SK-N-SH (cell line): Measurements from ENCODE around the gene SDK1. TPM values are rescaled to one million over a fixed set of nuclear protein-coding genes. Genes with fewer than 3 reads are reported as not detected.

Source experiments
- CTCF ChIA-PET: fragments of 300-600, 350-600 bp; formaldehyde crosslinking; extraction: SDS; loops from one replicate; lab custom pipeline; 2021; lab: Yijun Ruan, JAX
- POLR2A ChIA-PET: fragments of 350-600 bp; sonication (Branson Sonifier 250); formaldehyde crosslinking; extraction: SDS; loops from one replicate; lab custom pipeline; 2020; ENCODE audit warnings: antibody characterized with exemption, inconsistent platforms; lab: Yijun Ruan, JAX
- DNase-seq: peaks from one replicate; pipeline ENCODE4 v3.0.0; 2012
- H2AFZ ChIP-seq: fragments of 200-600 bp; sonication (generic); 2 replicates; pipeline ENCODE4 v1.8.1; 2016; ENCODE audit warnings: antibody characterized with exemption, mild to moderate bottlenecking, low read depth
- H3F3A ChIP-seq: fragments of 200-600 bp; sonication (generic); replicated peaks from 2 replicates; pipeline ENCODE3; 2016; ENCODE audit warnings: antibody characterized with exemption, mild to moderate bottlenecking; ENCODE audit not compliant: insufficient read depth
- H3K27ac ChIP-seq, 2 experiments: fragments of 200-500 bp in 1 of 2; fragments of 200-600 bp in 1 of 2; sonication (Bioruptor generic) in 1 of 2; sonication (generic), shearing (Covaris generic) in 1 of 2; 2 replicates each; pipeline versions ENCODE4 v1.5.1 to v1.6.1; 2014 to 2016; ENCODE audit warnings: low read depth in 2 of 2, inconsistent platforms in 1 of 2, low read length in 1 of 2, mild to moderate bottlenecking in 1 of 2, mixed read lengths in 1 of 2
- H3K27me3 ChIP-seq: fragments of 200-600 bp; sonication (generic), shearing (Covaris generic); 2 replicates; pipeline ENCODE4 v1.6.1; 2016; ENCODE audit warnings: mixed run types; ENCODE audit not compliant: insufficient read depth
- H3K36me3 ChIP-seq, 2 experiments: fragments of 200-500 bp in 1 of 2; fragments of 200-600 bp in 1 of 2; sonication (Bioruptor generic) in 1 of 2; sonication (generic) in 1 of 2; replicated peaks in 1 of 2; 2 replicates each; pipeline versions ENCODE3 to v1.5.1; 2014 to 2016; ENCODE audit warnings: low read length in 1 of 2, mild to moderate bottlenecking in 1 of 2; ENCODE audit not compliant: insufficient read depth in 2 of 2, control insufficient read depth in 1 of 2
- H3K4me1 ChIP-seq, 2 experiments: fragments of 200-500 bp in 1 of 2; fragments of 200-600 bp in 1 of 2; sonication (Bioruptor generic) in 1 of 2; sonication (generic), shearing (Covaris generic) in 1 of 2; 2 replicates each; pipeline versions ENCODE4 v1.5.1 to v1.6.1; 2014 to 2016; ENCODE audit warnings: low read depth in 1 of 2, low read length in 1 of 2, mixed run types in 1 of 2; ENCODE audit not compliant: insufficient read depth in 2 of 2, control insufficient read depth in 1 of 2
- H3K4me2 ChIP-seq: fragments of 200-600 bp; sonication (generic), shearing (Covaris generic); 2 replicates; pipeline ENCODE4 v1.6.1; 2017; ENCODE audit warnings: mixed run types
- H3K4me3 ChIP-seq, 2 experiments: fragments of 200-500 bp in 1 of 2; fragments of 200-600 bp in 1 of 2; sonication (Bioruptor generic) in 1 of 2; sonication (generic), shearing (Covaris generic) in 1 of 2; 2 replicates each; pipeline versions ENCODE4 v1.5.1 to v1.8.1; 2014 to 2016; ENCODE audit warnings: low read depth in 2 of 2, inconsistent platforms in 1 of 2, low read length in 1 of 2, mild to moderate bottlenecking in 1 of 2, mixed read lengths in 1 of 2, moderate library complexity in 1 of 2
- H3K79me2 ChIP-seq: fragments of 200-600 bp; sonication (generic); 2 replicates; pipeline ENCODE4 v1.8.1; 2017; ENCODE audit warnings: mild to moderate bottlenecking; ENCODE audit not compliant: insufficient read depth
- H3K9ac ChIP-seq: fragments of 200-600 bp; sonication (generic); 2 replicates; pipeline ENCODE4 v1.6.1; 2017; ENCODE audit warnings: mixed run types
- H3K9me2 ChIP-seq: fragments of 200-600 bp; sonication (generic); 2 replicates; pipeline ENCODE4 v1.6.1; 2017; ENCODE audit warnings: mixed run types
- H3K9me3 ChIP-seq: fragments of 200-600 bp; sonication (generic); 2 replicates; pipeline ENCODE4 v1.6.1; 2017; ENCODE audit warnings: mixed run types, mild to moderate bottlenecking, moderate library complexity
- H4K20me1 ChIP-seq: fragments of 200-600 bp; sonication (generic); 2 replicates; pipeline ENCODE4 v1.6.1; 2017; ENCODE audit warnings: mild to moderate bottlenecking, mixed run types; ENCODE audit not compliant: insufficient read depth
- EZH2phosphoT487 ChIP-seq: fragments of 200-600 bp; sonication (generic); IDR thresholded peaks from 2 replicates; pipeline ENCODE4 v1.6.1; 2017; ENCODE audit warnings: low read depth, mixed run types, mild to moderate bottlenecking, antibody characterized with exemption, moderate library complexity, borderline replicate concordance
- FOXM1 ChIP-seq: IDR thresholded peaks from 2 replicates; pipeline ENCODE4 v1.4.0; 2012; ENCODE audit warnings: low read depth, mild to moderate bottlenecking
- GABPA ChIP-seq: IDR thresholded peaks from 2 replicates; pipeline ENCODE4 v1.4.0; 2012; ENCODE audit warnings: low read depth, mild to moderate bottlenecking
- RCOR1 ChIP-seq: fragments of 150-350 bp; IDR thresholded peaks from 2 replicates; pipeline ENCODE4 v1.6.1; 2017; ENCODE audit warnings: antibody characterized with exemption, low read length
- REST ChIP-seq: IDR thresholded peaks from 2 replicates; pipeline ENCODE4 v1.6.1; 2012; ENCODE audit warnings: mild to moderate bottlenecking, low read depth, low read length, moderate library complexity
- RFX5 ChIP-seq: IDR thresholded peaks from 2 replicates; pipeline ENCODE4 v1.6.1; 2012; ENCODE audit warnings: mild to moderate bottlenecking, improper control_type of control experiment, low read length
- USF1 ChIP-seq: IDR thresholded peaks from 2 replicates; pipeline ENCODE4 v1.4.0; 2012; ENCODE audit warnings: low read depth, borderline replicate concordance
- USF2 ChIP-seq: fragments of 150-350 bp; IDR thresholded peaks from 2 replicates; pipeline ENCODE4 v1.6.1; 2017; ENCODE audit warnings: antibody characterized with exemption, low read length, low read depth, borderline replicate concordance
- WGBS: methylation state at CpG from one replicate; pipeline ENCODE4 v1.1.6; 2017; ENCODE audit warnings: low lambda C conversion rate; 5-methylcytosine and 5-hydroxymethylcytosine counted together
- polyA plus RNA-seq, 3 experiments: library from polyadenylated mRNA; depleted of rRNA; stranded (reverse); fragments of >200 nt; gene quantifications; 2 replicates each; pipeline ENCODE4 v1.2.3, GENCODE V29; 2012

Gene SDK1
- polyA plus RNA-seq, 1 of the 3 experiments (the other 2 are of a cell fraction), result 1.2 TPM

GRCh38 chr7:4083513-4083912 is 782.5 kb downstream of the SDK1 start:
- Histone ChIP-seq H2AFZ (no peak overlapping the region), H4K20me1 (no peaks in the 10 kb centered on the region), H3K4me1 (no peaks in the 10 kb centered on the region), H3K9me2 (no peaks in the 10 kb centered on the region), H3K79me2 (no peaks in the 10 kb centered on the region), H3K9ac (no peak overlapping the region), H3K27me3 (no peaks in the 10 kb centered on the region), H3K36me3 (no peaks in the 10 kb centered on the region), H3K4me2 (no peak overlapping the region), H3K4me3 (no peak overlapping the region), H3K9me3 (no peaks in the 10 kb centered on the region; the same call in 1 of the 2 replicates), H3F3A (no peaks in the 10 kb centered on the region), H3K27ac (no peak overlapping the region)
- ChIA-PET POLR2A (interaction anchor here (0.6 kb wide), 1 partner anchor 642 kb away, joined by 3 read pairs; no protein-coding TSS in a partner anchor), CTCF (no interaction called here)
- TF ChIP-seq RFX5, result no peak
- WGBS, result 40% methylated on average over 1 of the region's 1 CpG
- no peak for DNase-seq

- POLR2A ChIA-PET, result no interaction called here
- Histone ChIP-seq H3K9me3 (no peaks in the 10 kb centered on the region; the same call in 1 of the 2 replicates), H3K79me2 (no peaks in the 10 kb centered on the region), H4K20me1 (no peaks in the 10 kb centered on the region), H3K4me3 (no peak overlapping the region), H3F3A (no peaks in the 10 kb centered on the region), H3K4me2 (no peak overlapping the region), H2AFZ (no peak overlapping the region), H3K9ac (no peak overlapping the region), H3K27ac (no peak overlapping the region), H3K36me3 (no peaks in the 10 kb centered on the region), H3K27me3 (no peaks in the 10 kb centered on the region), H3K9me2 (no peaks in the 10 kb centered on the region), H3K4me1 (no peaks in the 10 kb centered on the region)
- no peak for DNase-seq
- CTCF ChIA-PET, result no interaction called here
- TF ChIP-seq FOXM1, result no peak
- 55% methylated on average over 6 of the region's 6 CpGs for WGBS
These were observed 783.2 kb downstream of the SDK1 start for GRCh38 chr7:4084271-4084670.

GRCh38 chr7:4085937-4086691 is 785.1 kb downstream of the SDK1 start:
- Histone ChIP-seq H3K9ac (no peak overlapping the region), H3K4me2 (no peak overlapping the region), H3K9me2 (no peaks in the 10 kb centered on the region), H2AFZ (no peak overlapping the region), H3K27ac (no peak overlapping the region), H3K4me3 (no peak overlapping the region), H3K4me1 (no peaks in the 10 kb centered on the region), H3K27me3 (no peaks in the 10 kb centered on the region), H3K9me3 (no peaks in the 10 kb centered on the region; the same call in 1 of the 2 replicates), H4K20me1 (no peaks in the 10 kb centered on the region), H3K79me2 (no peaks in the 10 kb centered on the region), H3K36me3 (no peaks in the 10 kb centered on the region), H3F3A (no peaks in the 10 kb centered on the region)
- DNase-seq, result no peak
- 68% methylated on average over 12 of the region's 12 CpGs for WGBS
- ChIA-PET CTCF (interaction anchor here (0.6 to 1.3 kb wide), 6 partner anchors 11 to 1368 kb away, joined by 3 to 5 read pairs (median 3); no protein-coding TSS in a partner anchor), POLR2A (interaction anchor here (0.6 kb wide), 1 partner anchor 130 kb away, joined by 3 read pairs; no protein-coding TSS in a partner anchor)
- no peak for TF ChIP-seq RCOR1
- TF ChIP-seq REST, result no peak
- no peak for TF ChIP-seq USF1
- TF ChIP-seq GABPA, result no peak
- TF ChIP-seq EZH2phosphoT487, result no peak
- no peak for TF ChIP-seq USF2
